Neural cell (in vitro differentiated cells): ENCODE results near the gene CACNA1S. TPM values are rescaled to one million over a fixed set of nuclear protein-coding genes. Genes with fewer than 3 reads are reported as not detected.

Experiments
- H2AFZ ChIP-seq: fragments of 200-600, 300-800 bp; sonication (generic), shearing (Covaris generic); 2 replicates; pipeline ENCODE4 v1.6.0; 2014; ENCODE audit warnings: low read depth, mild to moderate bottlenecking, antibody characterized with exemption, low read length, moderate library complexity
- H3F3A ChIP-seq: fragments of 200-600 bp; shearing (Covaris generic); 2 replicates; pipeline ENCODE4 v1.6.1; 2016; ENCODE audit warnings: mild to moderate bottlenecking, moderate library complexity, mixed read lengths, antibody characterized with exemption, low read length; ENCODE audit not compliant: insufficient read depth, poor library complexity, severe bottlenecking
- H3K27ac ChIP-seq: fragments of 200-600, 300-800 bp; sonication (generic), shearing (Covaris generic); 2 replicates; pipeline ENCODE4 v1.5.1; 2014; ENCODE audit warnings: mild to moderate bottlenecking, low read length, moderate library complexity
- H3K27me3 ChIP-seq: fragments of 300-800, 200-600 bp; sonication (generic), shearing (Covaris generic); 2 replicates; pipeline ENCODE4 v1.6.0; 2014; ENCODE audit warnings: mild to moderate bottlenecking, low read depth, low read length, moderate library complexity; ENCODE audit not compliant: insufficient read depth
- H3K36me3 ChIP-seq: fragments of 300-800, 200-600 bp; sonication (generic), shearing (Covaris generic); 2 replicates; pipeline ENCODE4 v1.5.1; 2014; ENCODE audit warnings: mild to moderate bottlenecking, antibody characterized with exemption, low read length, moderate library complexity; ENCODE audit not compliant: insufficient read depth
- H3K4me2 ChIP-seq: fragments of 300-800, 200-600 bp; sonication (generic), shearing (Covaris generic); 2 replicates; pipeline ENCODE4 v1.6.0; 2014; ENCODE audit warnings: mild to moderate bottlenecking, low read length
- H3K4me3 ChIP-seq: fragments of 300-800, 200-600 bp; sonication (generic), shearing (Covaris generic); 2 replicates; pipeline ENCODE4 v1.5.1; 2014; ENCODE audit warnings: mild to moderate bottlenecking, low read length, moderate library complexity
- H3K79me2 ChIP-seq: fragments of 200-600 bp; shearing (Covaris generic); replicated peaks from 2 replicates; pipeline ENCODE4 v1.6.0; 2014; ENCODE audit warnings: mild to moderate bottlenecking, low read length, moderate library complexity; ENCODE audit not compliant: insufficient read depth
- H3K9ac ChIP-seq: fragments of 300-800, 200-600 bp; sonication (generic), shearing (Covaris generic); 2 replicates; pipeline ENCODE4 v1.6.1; 2016; ENCODE audit warnings: mild to moderate bottlenecking, low read length, mixed read lengths
- H3K9me2 ChIP-seq: fragments of 200-600 bp; shearing (Covaris generic); 2 replicates; pipeline ENCODE4 v1.6.1; 2016; ENCODE audit warnings: mild to moderate bottlenecking, low read length, mixed read lengths; ENCODE audit not compliant: insufficient read depth
- H3K9me3 ChIP-seq: fragments of 200-600, 300-800 bp; sonication (generic), shearing (Covaris generic); 2 replicates; pipeline ENCODE4 v1.6.1; 2016; ENCODE audit warnings: mild to moderate bottlenecking, mixed run types, low read length, moderate library complexity, mixed read lengths
- H4K20me1 ChIP-seq: fragments of 200-600 bp; shearing (Covaris generic); 2 replicates; pipeline ENCODE4 v1.6.1; 2016; ENCODE audit warnings: mild to moderate bottlenecking, mixed run types; ENCODE audit not compliant: insufficient read depth
- CTCF ChIP-seq: fragments of 450-650 bp; IDR thresholded peaks from 2 replicates; pipeline ENCODE4 v1.5.1; 2014; ENCODE audit warnings: antibody characterized with exemption, mild to moderate bottlenecking, moderate library complexity; ENCODE audit not compliant: poor library complexity, severe bottlenecking
- EP300 ChIP-seq: fragments of 450-650 bp; conservative IDR thresholded peaks from 2 replicates; pipeline ENCODE4 v1.6.1; 2014; ENCODE audit warnings: antibody characterized with exemption, mild to moderate bottlenecking, moderate library complexity; ENCODE audit not compliant: poor library complexity, severe bottlenecking
- EZH2 ChIP-seq: fragments of 200-600, 300-800 bp; shearing (Covaris generic), sonication (generic); IDR thresholded peaks from 2 replicates; pipeline ENCODE4 v1.6.1; 2014; ENCODE audit warnings: antibody characterized with exemption, low read length, borderline replicate concordance, mild to moderate bottlenecking; ENCODE audit not compliant: insufficient read depth, poor library complexity, severe bottlenecking
- MXI1 ChIP-seq: fragments of 450-650 bp; conservative IDR thresholded peaks from 2 replicates; pipeline ENCODE4 v1.6.1; 2014; ENCODE audit warnings: antibody characterized with exemption, mild to moderate bottlenecking; ENCODE audit not compliant: poor library complexity, severe bottlenecking
- POLR2AphosphoS5 ChIP-seq: IDR thresholded peaks from 2 replicates; pipeline ENCODE4 v1.6.1; 2012
- RAD21 ChIP-seq: fragments of 450-650 bp; conservative IDR thresholded peaks from 2 replicates; pipeline ENCODE4 v1.6.1; 2014; ENCODE audit warnings: antibody characterized with exemption, mild to moderate bottlenecking, moderate library complexity
- REST ChIP-seq: IDR thresholded peaks from 2 replicates; pipeline ENCODE4 v1.6.1; 2012; ENCODE audit warnings: borderline replicate concordance
- SMC3 ChIP-seq: fragments of 450-650 bp; conservative IDR thresholded peaks from 2 replicates; pipeline ENCODE4 v1.6.1; 2014; ENCODE audit warnings: antibody characterized with exemption, mild to moderate bottlenecking, moderate library complexity; ENCODE audit not compliant: poor library complexity
- TAF1 ChIP-seq: IDR thresholded peaks from 2 replicates; pipeline ENCODE4 v1.6.1; 2012; ENCODE audit warnings: low read depth
- polyA plus RNA-seq: library from polyadenylated mRNA; depleted of rRNA; stranded (reverse); fragments of >200 nt; gene quantifications from 2 replicates; pipeline ENCODE4 v1.2.3, GENCODE V29; 2014

Gene CACNA1S
- polyA plus RNA-seq, 1 donor from 2014 or later = 0.05 TPM

- H3K27ac ChIP-seq = no peak overlapping the region
Observed at GRCh38 chr1:201147396-201148015, 35.3 kb upstream of the CACNA1S start.

GRCh38 chr1:201146626-201147390 is 34.6 kb upstream of the CACNA1S start:
- TF ChIP-seq CTCF = no peak
- TF ChIP-seq RAD21 = no peak
- TF ChIP-seq POLR2AphosphoS5 = no peak
- no peak for TF ChIP-seq REST
- no peak for TF ChIP-seq EZH2
- no peak for TF ChIP-seq EP300
- TF ChIP-seq TAF1 = no peak
- TF ChIP-seq SMC3 = no peak
- TF ChIP-seq MXI1 = no peak
- Histone ChIP-seq H3K9me2 (no peaks in the 10 kb centered on the region), H3K36me3 (peaks cover 6% of the 10 kb centered on the region), H3K4me2 (no peak overlapping the region), H4K20me1 (no peaks in the 10 kb centered on the region), H3K9ac (no peak overlapping the region), H3K9me3 (no peaks in the 10 kb centered on the region), H3K4me3 (no peak overlapping the region), H3K79me2 (no peaks in the 10 kb centered on the region), H3F3A (no peaks in the 10 kb centered on the region), H3K27me3 (no peaks in the 10 kb centered on the region), H2AFZ (no peak overlapping the region), H3K27ac (no peak overlapping the region)

More at GRCh38 chr1:201147396-201148015, 35.3 kb upstream of the CACNA1S start:
- Histone ChIP-seq H3K9me3 (no peaks in the 10 kb centered on the region), H3K36me3 (peaks cover 6% of the 10 kb centered on the region), H3K79me2 (no peaks in the 10 kb centered on the region), H3K4me3 (no peak overlapping the region), H2AFZ (no peak overlapping the region), H3K27me3 (no peaks in the 10 kb centered on the region), H4K20me1 (no peaks in the 10 kb centered on the region), H3K4me2 (no peak overlapping the region), H3K9ac (no peak overlapping the region), H3K9me2 (no peaks in the 10 kb centered on the region), H3F3A (no peaks in the 10 kb centered on the region)
- no peak for TF ChIP-seq TAF1
